Activated CD4-positive, alpha-beta T cell treated with anti-CD3 and anti-CD28 coated beads for 24 hours (primary cell): ENCODE results near the gene SRPX2.
"Not testable (repeated sequence)": the region's sequence is repeated elsewhere in the genome, so short reads cannot be mapped to it uniquely, and the experiment has no call there.

ENCODE experiments used
- DNase-seq, 2 donors: peaks; one replicate each; pipeline ENCODE4 v3.0.0-alpha.2; 2020; ENCODE audit warnings: low read depth in 2 of 2

Gene SRPX2

GRCh38 chrX:100696699-100697351 is 52.8 kb downstream of the SRPX2 start:
- no peak for DNase-seq

- DNase-seq, result no peak
Observed at GRCh38 chrX:100698551-100698950, 54.6 kb downstream of the SRPX2 start.

- no peak for DNase-seq
Observed at GRCh38 chrX:100700809-100701208, 56.8 kb downstream of the SRPX2 start.

- no peak for DNase-seq
Observed at GRCh38 chrX:100704581-100705203, 60.7 kb downstream of the SRPX2 start.

- no peak for DNase-seq
Observed at GRCh38 chrX:100710816-100711215, 66.8 kb downstream of the SRPX2 start.

GRCh38 chrX:100717363-100717762 is 73.4 kb downstream of the SRPX2 start:
- no peak for DNase-seq

- no peak for DNase-seq
Observed at GRCh38 chrX:100719139-100719538, 75.1 kb downstream of the SRPX2 start.

- DNase-seq, result no peak
Observed at GRCh38 chrX:100720301-100720700, 76.3 kb downstream of the SRPX2 start.

GRCh38 chrX:100721328-100721727 is 77.3 kb downstream of the SRPX2 start:
- no peak for DNase-seq

- DNase-seq, result not testable (repeated sequence)
Observed at GRCh38 chrX:100724006-100724405, 80.0 kb downstream of the SRPX2 start.
